ENCODE data around the gene NSRP1.
A peak's percentile ranks its signal among the peaks of the same experiment; 100 is the strongest.
"Not testable (repeated sequence)": the region's sequence is repeated elsewhere in the genome, so short reads cannot be mapped to it uniquely, and the experiment has no call there.

The NSRP1 gene

DNA sequence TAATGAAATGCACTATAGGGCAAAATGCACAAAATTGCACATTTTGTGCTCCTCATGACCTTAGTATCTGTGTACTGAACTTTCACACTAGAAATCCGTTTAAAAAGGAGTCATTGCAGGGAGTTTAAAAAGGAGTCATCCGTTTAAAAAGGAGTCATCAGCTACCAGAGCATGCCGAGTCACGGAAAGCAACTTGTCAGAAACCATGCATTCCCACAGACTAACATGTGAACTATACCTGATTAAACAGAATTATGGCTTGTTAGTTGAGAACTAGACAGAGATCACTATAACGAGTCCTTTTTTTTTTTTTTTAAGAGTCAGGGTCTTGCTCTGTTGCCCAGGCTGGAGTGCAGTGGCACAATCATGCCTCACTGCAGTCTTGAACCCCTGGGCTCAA lies 83.0 kb downstream of the NSRP1 start:
- DNase-seq (ENCODE audit: insufficient read length, low spot score) = no peak
- FAIRE-seq = no peak
- no peak for TF ChIP-seq POLR2A (IDR thresholded peaks at IDR 0.05; ENCODE audit: low read depth, low read length)
- TF ChIP-seq PAX5 (IDR thresholded peaks at IDR 0.05; ENCODE audit: insufficient read depth, low read length, severe bottlenecking) = no peak
- no peak for TF ChIP-seq SPI1 (IDR thresholded peaks at IDR 0.05; ENCODE audit: low read depth, low read length)
- TF ChIP-seq POLR2AphosphoS5 (IDR thresholded peaks at IDR 0.05; ENCODE audit: low read depth, low read length) = no peak

DNA sequence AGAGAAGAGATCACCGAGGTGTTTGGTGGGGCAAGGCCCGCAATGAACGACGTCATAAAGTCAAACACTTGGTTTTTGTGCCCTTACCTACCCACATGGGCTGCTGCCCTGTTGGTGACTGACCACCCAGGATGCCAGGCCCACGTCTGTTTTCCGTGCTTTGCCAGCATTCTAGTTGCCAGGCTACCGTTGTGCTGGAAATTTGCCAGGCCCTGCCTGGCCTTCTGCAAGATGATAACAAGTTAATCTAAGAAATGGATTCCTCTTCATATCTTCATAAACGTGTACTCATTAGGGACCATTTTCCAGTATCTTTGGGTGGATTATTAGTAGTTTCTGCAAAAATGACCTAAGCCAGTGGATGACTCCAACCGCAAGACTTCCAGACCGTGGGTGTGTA lies 83.5 kb downstream of the NSRP1 start:
- no peak for TF ChIP-seq SPI1 (IDR thresholded peaks at IDR 0.05; ENCODE audit: low read depth, low read length)
- no peak for TF ChIP-seq TAF1 (IDR thresholded peaks at IDR 0.05; ENCODE audit: low read depth, low read length)
- no peak for TF ChIP-seq POLR2A (IDR thresholded peaks at IDR 0.05; ENCODE audit: low read depth, low read length)
- TF ChIP-seq POU2F2 (IDR thresholded peaks at IDR 0.05; ENCODE audit: low read depth, low read length) = no peak
- no peak for TF ChIP-seq POLR2AphosphoS5 (IDR thresholded peaks at IDR 0.05; ENCODE audit: low read depth, low read length)
- no peak for TF ChIP-seq PAX5 (IDR thresholded peaks at IDR 0.05; ENCODE audit: insufficient read depth, low read length, severe bottlenecking)
- DNase-seq (ENCODE audit: insufficient read length, low spot score) = no peak
- no peak for FAIRE-seq

DNA sequence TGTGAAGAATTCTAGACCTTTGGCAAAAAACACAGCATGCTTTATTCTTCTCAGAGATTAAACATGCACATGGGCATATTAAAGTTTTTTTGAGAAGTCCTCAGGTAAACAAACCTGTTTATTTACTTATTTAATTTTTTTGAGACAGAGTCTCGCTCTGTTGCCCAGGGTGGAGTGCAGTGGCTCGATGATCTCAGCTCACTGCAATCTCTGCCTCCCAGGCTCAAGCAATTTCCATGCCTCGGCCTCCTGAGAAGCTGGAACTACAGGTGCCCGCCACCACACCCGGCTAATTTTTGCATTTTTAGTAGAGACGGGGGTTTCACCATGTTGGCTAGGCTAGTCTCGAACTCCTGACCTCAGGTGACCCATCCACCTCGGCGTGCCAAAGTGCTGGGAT lies 84.0 kb downstream of the NSRP1 start:
- FAIRE-seq; DNase-seq (ENCODE audit: insufficient read length, low spot score): not testable (repeated sequence)

DNA sequence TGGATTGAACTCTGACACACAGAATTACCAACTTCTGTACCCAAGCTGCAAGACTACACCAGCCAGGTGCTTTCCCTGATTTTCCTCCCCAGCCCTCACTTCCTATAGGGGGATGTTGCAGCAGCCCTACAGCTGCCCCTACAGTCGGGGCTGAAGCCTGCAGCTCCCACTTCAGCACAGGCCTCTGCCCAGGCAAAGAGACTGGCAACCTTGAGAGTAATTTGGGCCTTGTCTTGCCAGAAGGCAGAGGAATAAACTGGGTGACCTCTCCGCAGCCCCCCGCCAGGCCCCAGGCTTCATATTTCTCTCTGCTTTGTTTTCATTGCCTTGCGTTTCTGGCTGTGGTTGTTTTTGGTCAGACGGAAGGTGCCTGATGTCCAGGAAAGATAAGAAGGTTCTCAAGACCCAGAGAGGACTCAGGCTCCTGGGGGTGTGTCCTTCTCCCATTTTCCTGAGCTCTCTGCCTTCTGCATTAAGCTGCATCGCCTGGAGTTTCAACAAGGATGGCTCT lies 86.9 kb downstream of the NSRP1 start:
- no peak for FAIRE-seq
- DNase-seq (ENCODE audit: insufficient read length, low spot score) = no peak
- TF ChIP-seq TAF1 (IDR thresholded peaks at IDR 0.05; ENCODE audit: low read depth, low read length) = no peak
- TF ChIP-seq POLR2AphosphoS5 (IDR thresholded peaks at IDR 0.05; ENCODE audit: low read depth, low read length) = no peak
- no peak for TF ChIP-seq POLR2A (IDR thresholded peaks at IDR 0.05; ENCODE audit: low read depth, low read length)
- TF ChIP-seq POU2F2 (IDR thresholded peaks at IDR 0.05; ENCODE audit: low read depth, low read length) = no peak

DNA sequence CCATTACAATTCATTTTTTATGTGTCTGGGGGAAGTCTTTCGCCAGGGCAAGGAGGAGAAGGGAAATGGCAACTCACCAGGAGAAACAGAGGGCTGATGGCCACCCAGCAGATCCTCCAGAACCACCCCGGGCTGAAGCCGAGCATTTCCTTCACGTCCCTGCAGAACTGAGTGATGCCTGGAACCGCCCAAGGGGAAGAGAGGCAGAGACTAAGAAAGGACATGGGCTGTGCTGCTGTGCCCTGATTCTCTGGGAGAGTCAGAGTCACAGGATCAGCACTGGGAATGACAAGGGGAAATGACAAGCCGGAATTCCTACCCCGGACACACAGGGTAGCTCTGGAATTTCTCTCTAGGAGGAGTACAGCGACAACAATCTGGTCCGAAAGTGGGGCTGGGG lies 91.0 kb downstream of the NSRP1 start:
- FAIRE-seq (peak; percentile 52), DNase-seq (ENCODE audit: insufficient read length, low spot score) (no peak)
- no peak for TF ChIP-seq PAX5 (IDR thresholded peaks at IDR 0.05; ENCODE audit: insufficient read depth, low read length, severe bottlenecking)
- TF ChIP-seq TAF1 (IDR thresholded peaks at IDR 0.05; ENCODE audit: low read depth, low read length) = no peak
- TF ChIP-seq POLR2A (IDR thresholded peaks at IDR 0.05; ENCODE audit: low read depth, low read length) = no peak
- TF ChIP-seq POU2F2 (IDR thresholded peaks at IDR 0.05; ENCODE audit: low read depth, low read length) = no peak
- TF ChIP-seq SPI1 (IDR thresholded peaks at IDR 0.05; ENCODE audit: low read depth, low read length) = no peak
- no peak for TF ChIP-seq POLR2AphosphoS5 (IDR thresholded peaks at IDR 0.05; ENCODE audit: low read depth, low read length)

DNA sequence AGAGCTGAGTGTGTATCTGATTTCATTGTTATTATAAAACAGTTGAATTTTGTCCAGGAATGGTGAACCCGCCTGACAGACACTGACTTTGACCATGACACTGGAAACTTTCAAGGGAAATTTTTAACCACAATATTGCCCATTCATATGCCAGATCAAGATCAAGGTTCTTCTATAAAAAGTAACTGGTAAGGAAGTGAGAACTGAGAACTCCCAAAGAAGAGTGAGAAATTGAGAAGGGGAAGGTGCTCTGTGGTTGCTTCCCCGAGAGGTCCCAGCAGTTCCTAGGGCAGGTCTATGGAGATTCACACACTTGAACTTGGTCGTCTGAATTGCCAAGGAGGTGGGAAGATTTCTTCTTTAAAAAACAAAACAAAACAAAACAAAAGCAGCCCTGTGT lies 91.6 kb downstream of the NSRP1 start:
- peak; percentile 55 for FAIRE-seq
- DNase-seq (ENCODE audit: insufficient read length, low spot score) = no peak
- no peak for TF ChIP-seq PAX5 (IDR thresholded peaks at IDR 0.05; ENCODE audit: insufficient read depth, low read length, severe bottlenecking)
- no peak for TF ChIP-seq POLR2A (IDR thresholded peaks at IDR 0.05; ENCODE audit: low read depth, low read length)
- TF ChIP-seq SPI1 (IDR thresholded peaks at IDR 0.05; ENCODE audit: low read depth, low read length) = peak; percentile 89
- TF ChIP-seq TAF1 (IDR thresholded peaks at IDR 0.05; ENCODE audit: low read depth, low read length) = no peak
- no peak for TF ChIP-seq POU2F2 (IDR thresholded peaks at IDR 0.05; ENCODE audit: low read depth, low read length)
- no peak for TF ChIP-seq POLR2AphosphoS5 (IDR thresholded peaks at IDR 0.05; ENCODE audit: low read depth, low read length)

DNA sequence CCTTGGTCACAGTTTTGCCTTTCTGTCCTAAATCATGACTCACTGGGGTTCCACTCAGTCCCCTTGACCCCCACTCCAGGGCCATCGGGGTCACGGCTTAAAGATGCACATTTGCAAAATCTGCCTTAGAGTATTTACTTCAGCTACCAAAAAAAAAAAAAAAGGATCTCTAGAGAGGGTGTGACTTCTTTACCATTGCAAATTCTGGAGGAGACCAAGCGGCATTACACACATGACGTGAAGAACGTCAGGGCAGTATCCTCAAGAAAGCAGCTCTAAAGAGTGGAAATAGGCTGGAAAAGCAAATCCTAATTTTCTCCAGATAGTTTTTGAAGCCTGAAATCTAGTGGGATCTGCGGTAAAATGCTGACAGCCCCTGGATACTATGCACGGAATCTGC lies 93.3 kb downstream of the NSRP1 start:
- DNase-seq (ENCODE audit: insufficient read length, low spot score) (no peak), FAIRE-seq (no peak)
- TF ChIP-seq SPI1 (IDR thresholded peaks at IDR 0.05; ENCODE audit: low read depth, low read length) = no peak

DNA sequence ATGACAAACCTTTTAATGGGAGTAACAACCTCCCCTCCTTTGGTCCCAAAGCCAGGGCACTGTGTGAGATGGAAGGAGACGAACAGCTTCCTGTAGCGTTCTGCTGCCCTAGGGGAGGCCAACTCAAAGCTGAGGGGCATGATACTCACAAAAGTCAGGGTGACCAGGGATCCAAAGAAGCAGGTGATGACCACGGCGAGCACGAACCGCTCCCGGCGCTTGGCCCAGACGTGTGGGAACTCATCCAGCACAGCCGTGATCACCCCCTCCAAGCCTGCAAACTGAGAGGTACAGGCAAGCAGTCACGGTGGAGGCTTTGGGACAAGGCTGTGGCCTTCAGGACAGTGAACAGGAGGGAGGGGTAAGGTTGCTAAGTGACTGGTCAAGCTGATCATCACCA lies 93.8 kb downstream of the NSRP1 start:
- TF ChIP-seq SPI1 (IDR thresholded peaks at IDR 0.05; ENCODE audit: low read depth, low read length) (no peak), POLR2AphosphoS5 (IDR thresholded peaks at IDR 0.05; ENCODE audit: low read depth, low read length) (no peak), PAX5 (IDR thresholded peaks at IDR 0.05; ENCODE audit: insufficient read depth, low read length, severe bottlenecking) (no peak), POLR2A (IDR thresholded peaks at IDR 0.05; ENCODE audit: low read depth, low read length) (no peak), POU2F2 (IDR thresholded peaks at IDR 0.05; ENCODE audit: low read depth, low read length) (no peak), TAF1 (IDR thresholded peaks at IDR 0.05; ENCODE audit: low read depth, low read length) (no peak)
- DNase-seq (ENCODE audit: insufficient read length, low spot score) = no peak
- no peak for FAIRE-seq

DNA sequence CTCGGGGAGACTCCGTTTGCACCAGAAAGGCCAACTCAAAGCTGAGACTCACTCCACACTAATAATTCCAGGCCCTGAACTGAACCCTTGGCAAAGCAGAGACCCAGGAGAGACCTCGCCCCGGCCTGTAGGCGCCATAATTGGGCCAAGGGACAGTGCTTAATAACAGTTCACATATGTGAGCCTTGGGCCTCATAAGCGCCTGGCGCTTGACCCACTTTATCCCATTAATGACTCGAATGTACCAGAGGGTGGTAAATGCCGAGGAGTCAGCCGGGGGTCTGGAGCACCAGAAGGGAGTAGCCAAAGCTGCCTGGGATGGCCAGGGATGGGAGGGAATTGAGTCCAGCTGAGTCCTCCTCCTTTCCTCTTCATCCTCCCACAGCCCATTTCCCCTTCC lies 94.3 kb downstream of the NSRP1 start:
- no peak for DNase-seq (ENCODE audit: insufficient read length, low spot score)
- no peak for FAIRE-seq
- no peak for TF ChIP-seq POLR2A (IDR thresholded peaks at IDR 0.05; ENCODE audit: low read depth, low read length)
- no peak for TF ChIP-seq PAX5 (IDR thresholded peaks at IDR 0.05; ENCODE audit: insufficient read depth, low read length, severe bottlenecking)
- TF ChIP-seq POLR2AphosphoS5 (IDR thresholded peaks at IDR 0.05; ENCODE audit: low read depth, low read length) = no peak
- TF ChIP-seq SPI1 (IDR thresholded peaks at IDR 0.05; ENCODE audit: low read depth, low read length) = no peak
- TF ChIP-seq TAF1 (IDR thresholded peaks at IDR 0.05; ENCODE audit: low read depth, low read length) = no peak
- no peak for TF ChIP-seq POU2F2 (IDR thresholded peaks at IDR 0.05; ENCODE audit: low read depth, low read length)

DNA sequence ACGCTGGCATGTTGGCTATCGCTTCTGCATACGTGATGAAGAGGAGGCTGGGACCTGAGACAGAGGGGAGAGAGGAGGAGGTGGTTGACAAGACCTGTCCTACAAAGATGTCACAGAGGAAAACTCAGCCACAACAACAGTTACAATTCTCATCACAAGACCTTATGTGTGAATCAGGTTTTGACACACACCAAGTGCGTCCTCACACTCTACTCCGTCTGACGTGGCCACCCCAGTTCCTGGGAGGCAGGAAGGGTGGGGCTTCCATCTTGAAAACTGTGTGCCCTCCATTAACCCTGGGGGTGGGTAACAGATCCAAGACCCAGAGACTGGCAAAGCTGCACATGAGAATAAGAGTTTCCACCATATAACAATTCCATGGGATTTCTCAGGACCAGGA lies 94.8 kb downstream of the NSRP1 start:
- no peak for TF ChIP-seq SPI1 (IDR thresholded peaks at IDR 0.05; ENCODE audit: low read depth, low read length)
- TF ChIP-seq PAX5 (IDR thresholded peaks at IDR 0.05; ENCODE audit: insufficient read depth, low read length, severe bottlenecking) = no peak
- no peak for TF ChIP-seq TAF1 (IDR thresholded peaks at IDR 0.05; ENCODE audit: low read depth, low read length)
- TF ChIP-seq POLR2AphosphoS5 (IDR thresholded peaks at IDR 0.05; ENCODE audit: low read depth, low read length) = no peak
- TF ChIP-seq POLR2A (IDR thresholded peaks at IDR 0.05; ENCODE audit: low read depth, low read length) = no peak
- TF ChIP-seq POU2F2 (IDR thresholded peaks at IDR 0.05; ENCODE audit: low read depth, low read length) = no peak
- FAIRE-seq (peak; percentile 51), DNase-seq (ENCODE audit: insufficient read length, low spot score) (no peak)

DNA sequence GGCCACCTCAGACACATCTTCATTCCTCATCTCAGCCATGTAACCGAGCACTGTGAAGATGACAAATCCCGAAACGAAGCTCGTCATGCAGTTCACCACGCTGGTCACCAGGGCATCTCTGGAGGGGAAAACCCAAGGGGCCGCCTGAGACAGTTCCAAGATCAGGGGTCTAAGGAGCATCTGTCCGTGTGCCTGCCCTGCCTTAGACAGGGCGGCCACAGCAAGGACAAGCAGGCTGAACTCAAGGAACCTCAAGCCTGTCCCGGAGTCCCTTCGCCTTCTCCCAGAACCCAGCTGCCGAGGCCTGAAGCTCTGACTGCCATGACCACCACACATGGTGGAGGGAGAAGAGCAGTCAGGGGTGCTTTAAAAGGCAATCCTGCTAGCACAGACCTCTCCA lies 96.1 kb downstream of the NSRP1 start:
- DNase-seq (ENCODE audit: insufficient read length, low spot score) (no peak), FAIRE-seq (peak; percentile 52)
- TF ChIP-seq SPI1 (IDR thresholded peaks at IDR 0.05; ENCODE audit: low read depth, low read length) (no peak), POLR2AphosphoS5 (IDR thresholded peaks at IDR 0.05; ENCODE audit: low read depth, low read length) (no peak), TAF1 (IDR thresholded peaks at IDR 0.05; ENCODE audit: low read depth, low read length) (no peak), POU2F2 (IDR thresholded peaks at IDR 0.05; ENCODE audit: low read depth, low read length) (no peak), PAX5 (IDR thresholded peaks at IDR 0.05; ENCODE audit: insufficient read depth, low read length, severe bottlenecking) (peak; percentile 35)
